ENCODE data around the gene SCN3A.

DNA sequence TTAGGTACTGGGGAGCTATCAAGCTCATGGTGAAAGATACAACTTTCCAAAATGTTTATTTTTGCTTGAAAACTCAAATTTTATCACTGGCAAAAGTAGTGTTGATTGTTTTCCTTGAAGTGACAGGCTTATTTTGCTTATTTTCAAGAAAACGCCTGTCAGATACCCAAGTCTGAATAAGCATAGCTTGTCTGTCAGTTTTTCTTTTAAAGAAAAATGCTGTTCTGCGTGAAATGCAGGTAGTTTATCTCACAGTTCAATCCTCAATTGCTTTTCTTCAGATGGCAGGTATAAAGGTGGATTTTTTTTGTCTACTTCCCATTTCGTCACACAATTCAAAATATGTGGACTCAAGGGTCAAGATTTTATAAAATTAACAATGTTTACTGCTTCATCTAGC is 145.9 kb downstream of the SCN3A start:
- no peak for TF ChIP-seq CTCF (optimal IDR thresholded peaks at IDR 0.05 in 1 of 3, IDR thresholded peaks at IDR 0.05 in 1 of 3, conservative IDR thresholded peaks at IDR 0.05 in 1 of 3; ENCODE audit: extremely low read depth in 1 of 3, insufficient read depth in 2 of 3, low read length in 3 of 3)
- TF ChIP-seq EZH2 (IDR thresholded peaks at IDR 0.05; ENCODE audit: low read length): no peak
